ENCODE results near the gene CRYL1. TPM values are rescaled to one million over a fixed set of nuclear protein-coding genes. Genes with fewer than 3 reads are reported as not detected.

Gene CRYL1
- total and polyA plus RNA-seq, 12 donors: 10.6 to 68.0 (median 48.1) TPM

- TF ChIP-seq CTCF (IDR thresholded peaks at IDR 0.05) (no peak), POLR2A (IDR thresholded peaks at IDR 0.05) (no peak)
- H3K27ac ChIP-seq: no peak overlapping the region
- intact Hi-C loops (cut with DNase I): no loop called here
- no peaks in the 10 kb centered on the region for H3K4me1 ChIP-seq (replicated peaks in 1 of 2)
- no peaks in the 10 kb centered on the region for H3K27me3 ChIP-seq
- no peaks in the 10 kb centered on the region for H3K36me3 ChIP-seq (replicated peaks in 1 of 2)
- WGBS, 4 donors: 76 to 99% (median 92%) methylated on average over 3 of the region's 3 CpGs
- H3K9me3 ChIP-seq (replicated peaks in 1 of 3): no peaks in the 10 kb centered on the region
- no peak overlapping the region for H3K4me3 ChIP-seq
- DNase-seq: no peak
Observed at GRCh38 chr13:20558982-20559381, 33.3 kb upstream of the CRYL1 start.

GRCh38 chr13:20553311-20553710 is 27.7 kb upstream of the CRYL1 start:
- H3K4me1 ChIP-seq (replicated peaks in 1 of 2): no peaks in the 10 kb centered on the region
- TF ChIP-seq POLR2A (IDR thresholded peaks at IDR 0.05) (no peak), CTCF (IDR thresholded peaks at IDR 0.05) (no peak)
- H3K4me3 ChIP-seq: no peak overlapping the region
- 60 to 72% (median 63%) methylated on average over 3 of the region's 3 CpGs for WGBS, 4 donors
- no peaks in the 10 kb centered on the region for H3K27me3 ChIP-seq
- intact Hi-C loops (cut with DNase I): no loop called here
- H3K27ac ChIP-seq: no peak overlapping the region
- H3K36me3 ChIP-seq (replicated peaks in 1 of 2): no peaks in the 10 kb centered on the region
- peak in 1 of 7 donors; percentile 61 for DNase-seq
- no peaks in the 10 kb centered on the region for H3K9me3 ChIP-seq (replicated peaks in 1 of 3)

- Histone ChIP-seq H3K4me1 (replicated peaks in 1 of 2) (no peaks in the 10 kb centered on the region), H3K27me3 (no peaks in the 10 kb centered on the region), H3K4me3 (no peak overlapping the region), H3K9me3 (replicated peaks in 1 of 3) (no peaks in the 10 kb centered on the region), H3K36me3 (replicated peaks in 1 of 2) (no peaks in the 10 kb centered on the region), H3K27ac (no peak overlapping the region)
- no peak for DNase-seq
- WGBS, 4 donors: 53 to 75% (median 62%) methylated on average over 5 of the region's 5 CpGs
- TF ChIP-seq POLR2A (IDR thresholded peaks at IDR 0.05) (no peak), CTCF (IDR thresholded peaks at IDR 0.05) (no peak)
- intact Hi-C loops (cut with DNase I): no loop called here
Observed at GRCh38 chr13:20550799-20551198, 25.1 kb upstream of the CRYL1 start.

- no peaks in the 10 kb centered on the region for H3K9me3 ChIP-seq (replicated peaks in 1 of 3)
- DNase-seq: no peak
- H3K27me3 ChIP-seq: no peaks in the 10 kb centered on the region
- H3K36me3 ChIP-seq (replicated peaks in 1 of 2): no peaks in the 10 kb centered on the region
- TF ChIP-seq POLR2A (IDR thresholded peaks at IDR 0.05): no peak
- no peak for TF ChIP-seq CTCF (IDR thresholded peaks at IDR 0.05)
- H3K27ac ChIP-seq: no peak overlapping the region
- no peak overlapping the region for H3K4me3 ChIP-seq
- 82 to 87% (median 84%) methylated on average over 4 of the region's 4 CpGs for WGBS, 4 donors
- intact Hi-C loops (cut with DNase I): no loop called here
- no peaks in the 10 kb centered on the region for H3K4me1 ChIP-seq (replicated peaks in 1 of 2)
Observed at GRCh38 chr13:20547479-20547908, 21.8 kb upstream of the CRYL1 start.

Measured in adrenal gland (tissue), 12 donors.